Fibroblast of pulmonary artery (primary cell): Measurements from ENCODE around the gene ARNT2.

Source experiments
- DNase-seq: peaks from one replicate; pipeline ENCODE4 v3.0.0-alpha.2; 2010; ENCODE audit warnings: low read depth
- H3K4me3 ChIP-seq: replicated peaks from 2 replicates; pipeline ENCODE4 v1.5.1; 2011; ENCODE audit warnings: low read depth, mild to moderate bottlenecking, control low read depth, low read length, moderate library complexity
- CTCF ChIP-seq: IDR thresholded peaks from 2 replicates; pipeline ENCODE4 v1.5.1; 2011; ENCODE audit warnings: mild to moderate bottlenecking, control low read depth, low read length, inconsistent platforms; ENCODE audit errors: missing control alignments

ARNT2 gene

GRCh38 chr15:80530737-80531365 is 126.7 kb downstream of the ARNT2 start:
- no peak for TF ChIP-seq CTCF
- DNase-seq = peak; percentile 59
- H3K4me3 ChIP-seq = no peak overlapping the region

GRCh38 chr15:80531388-80531787 is 127.2 kb downstream of the ARNT2 start:
- peak; percentile 30 for DNase-seq
- no peak for TF ChIP-seq CTCF
- H3K4me3 ChIP-seq = no peak overlapping the region

GRCh38 chr15:80531796-80532195 is 127.6 kb downstream of the ARNT2 start:
- TF ChIP-seq CTCF = no peak
- no peak overlapping the region for H3K4me3 ChIP-seq
- DNase-seq = no peak

GRCh38 chr15:80533790-80534333 is 129.7 kb downstream of the ARNT2 start:
- TF ChIP-seq CTCF = no peak
- no peak for DNase-seq

GRCh38 chr15:80536231-80536630 is 132.0 kb downstream of the ARNT2 start:
- DNase-seq = no peak
- no peak for TF ChIP-seq CTCF
- no peak overlapping the region for H3K4me3 ChIP-seq

More at GRCh38 chr15:80533790-80534333, 129.7 kb downstream of the ARNT2 start:
- no peak overlapping the region for H3K4me3 ChIP-seq

GRCh38 chr15:80536716-80537115 is 132.5 kb downstream of the ARNT2 start:
- no peak for DNase-seq
- no peak for TF ChIP-seq CTCF
- H3K4me3 ChIP-seq = no peak overlapping the region

GRCh38 chr15:80545078-80545477 is 140.9 kb downstream of the ARNT2 start:
- no peak for TF ChIP-seq CTCF
- no peak overlapping the region for H3K4me3 ChIP-seq
- no peak for DNase-seq
